Stimulated activated naive CD4-positive, alpha-beta T cell (primary cell): ENCODE data around the gene ASTL.
"Not testable (repeated sequence)": the region's sequence is repeated elsewhere in the genome, so short reads cannot be mapped to it uniquely, and the experiment has no call there.

Experiments used
- DNase-seq, 6 experiments: peaks; one replicate each; lab custom pipeline; 2025; lab: John Stamatoyannopoulos, UW

Gene ASTL

DNA sequence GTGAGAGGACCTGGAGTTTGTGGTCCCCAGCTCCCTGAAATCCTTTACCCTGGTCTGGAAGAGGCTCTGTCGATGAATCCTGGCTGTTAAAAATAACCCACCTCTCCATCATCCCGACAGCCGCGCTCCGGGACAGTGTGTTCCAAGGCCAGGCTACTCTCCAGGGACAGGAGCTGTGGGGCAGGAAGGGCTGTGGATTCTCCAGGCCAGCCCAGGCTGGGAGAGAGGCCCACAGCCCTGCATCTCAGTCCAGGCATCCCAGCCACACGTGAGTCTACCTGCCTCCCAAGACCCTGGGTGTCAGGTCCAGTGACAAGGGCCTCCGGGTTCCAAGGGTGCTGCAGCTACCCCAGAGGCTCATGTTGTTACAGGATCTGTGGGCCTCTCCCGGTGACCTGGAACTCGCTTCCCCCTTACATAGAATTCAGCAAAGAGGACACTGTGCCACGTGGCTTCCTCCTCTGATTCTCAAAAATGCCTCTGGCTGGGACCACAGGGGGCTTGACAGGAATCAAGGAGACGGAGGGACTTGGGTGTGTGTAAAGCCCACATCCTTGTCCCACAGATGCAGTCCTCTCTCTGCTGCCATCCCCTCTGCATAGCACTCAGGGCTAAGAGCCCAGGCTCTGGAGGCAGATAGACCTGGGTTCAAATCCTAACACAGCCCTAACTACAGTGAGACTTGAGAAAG lies 39.3 kb downstream of the ASTL start:
- no peak for DNase-seq

- DNase-seq, result no peak
These were observed 40.1 kb downstream of the ASTL start for GRCh38 chr2:96097951-96098823.

DNA sequence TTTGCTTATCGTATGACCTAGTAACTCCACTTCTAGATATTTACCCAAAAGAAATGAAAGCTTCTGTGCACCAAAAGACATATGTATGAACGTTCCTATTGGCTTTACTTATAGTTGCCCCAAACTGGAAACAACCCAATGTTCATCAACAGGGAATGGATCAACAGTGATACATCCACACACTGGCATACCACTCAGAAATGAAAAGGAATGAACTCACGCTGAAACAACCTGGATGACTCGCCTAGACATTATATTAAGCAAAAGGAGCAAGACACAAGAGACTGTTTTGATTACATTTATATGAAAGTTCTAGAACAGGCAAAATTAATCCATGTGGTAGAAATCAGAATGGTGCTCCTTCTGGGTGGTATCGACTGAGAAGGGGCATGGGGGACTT lies 40.9 kb downstream of the ASTL start:
- DNase-seq, result no peak

DNA sequence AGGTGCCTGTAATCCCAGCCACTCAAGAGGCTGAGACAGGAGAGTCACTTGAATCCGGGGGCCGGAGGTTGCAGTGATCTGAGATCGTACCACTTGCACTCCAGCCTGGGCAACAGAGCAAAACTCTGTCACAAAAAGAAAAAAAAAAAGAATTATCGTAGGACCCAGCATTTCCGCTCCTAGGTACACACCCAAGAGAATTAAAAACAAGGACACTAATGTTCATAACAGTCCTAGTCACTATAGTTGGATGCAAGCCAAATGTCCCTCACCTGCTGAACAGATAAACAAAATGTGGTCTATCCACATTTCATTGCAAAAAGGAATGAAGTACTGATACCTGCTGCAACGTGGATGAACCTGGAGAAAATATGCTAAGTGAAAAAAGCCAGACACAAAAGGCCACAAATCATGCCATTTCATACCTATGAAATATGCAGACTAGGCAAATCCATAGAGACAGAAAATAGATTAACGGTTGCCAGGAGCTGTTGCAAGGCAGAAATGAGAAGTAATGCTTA lies 43.1 kb downstream of the ASTL start:
- DNase-seq, result no peak

- DNase-seq, result no peak
These were observed 44.8 kb downstream of the ASTL start for GRCh38 chr2:96093528-96093927.

GRCh38 chr2:96092951-96093350 lies 45.4 kb downstream of the ASTL start:
- DNase-seq, result no peak

GRCh38 chr2:96092573-96092877 lies 45.8 kb downstream of the ASTL start:
- no peak for DNase-seq

DNA sequence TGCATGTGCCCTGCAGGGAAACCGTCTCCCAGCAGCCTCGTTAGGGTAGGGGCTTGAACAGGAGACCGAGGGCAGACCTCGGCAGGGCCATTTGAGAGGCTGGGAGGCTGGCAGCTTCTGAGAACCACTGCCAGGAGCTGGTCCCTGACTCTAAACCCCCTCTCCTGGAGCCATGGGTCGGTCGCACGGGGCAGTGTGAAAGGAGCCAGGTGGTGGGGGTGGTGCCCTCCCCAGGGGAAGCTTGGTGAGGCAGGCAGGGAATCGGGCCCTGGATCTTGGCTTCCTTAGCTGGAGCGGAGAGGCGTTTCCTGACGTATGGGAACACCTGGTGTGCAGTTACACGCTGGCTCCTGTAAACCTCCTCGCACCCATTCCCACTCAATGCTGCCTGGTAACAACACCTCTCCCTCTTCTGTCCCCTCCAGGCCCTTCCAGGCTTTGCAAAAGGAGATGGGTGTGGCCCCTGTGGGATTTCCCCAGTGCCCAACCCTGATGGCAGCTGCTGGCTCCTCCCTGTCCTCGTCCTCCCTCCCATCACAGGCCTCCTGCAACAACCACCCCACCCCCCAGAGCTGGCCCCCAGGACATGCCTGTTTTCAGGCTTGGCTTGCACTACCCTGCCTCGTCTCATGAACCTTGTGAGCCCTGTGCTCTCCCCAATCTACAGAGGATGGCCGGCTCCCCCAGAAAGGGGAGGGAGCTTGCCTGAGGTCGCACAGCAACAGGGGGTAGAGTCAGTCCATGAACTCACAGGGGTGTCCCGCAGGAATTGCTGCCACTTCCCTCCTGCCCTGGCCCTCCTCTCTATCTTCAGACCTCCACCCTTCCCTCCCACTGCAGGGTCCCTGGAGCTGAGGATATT lies 46.4 kb downstream of the ASTL start:
- no peak for DNase-seq

GRCh38 chr2:96091141-96091710 lies 47.1 kb downstream of the ASTL start:
- DNase-seq, result no peak

DNA sequence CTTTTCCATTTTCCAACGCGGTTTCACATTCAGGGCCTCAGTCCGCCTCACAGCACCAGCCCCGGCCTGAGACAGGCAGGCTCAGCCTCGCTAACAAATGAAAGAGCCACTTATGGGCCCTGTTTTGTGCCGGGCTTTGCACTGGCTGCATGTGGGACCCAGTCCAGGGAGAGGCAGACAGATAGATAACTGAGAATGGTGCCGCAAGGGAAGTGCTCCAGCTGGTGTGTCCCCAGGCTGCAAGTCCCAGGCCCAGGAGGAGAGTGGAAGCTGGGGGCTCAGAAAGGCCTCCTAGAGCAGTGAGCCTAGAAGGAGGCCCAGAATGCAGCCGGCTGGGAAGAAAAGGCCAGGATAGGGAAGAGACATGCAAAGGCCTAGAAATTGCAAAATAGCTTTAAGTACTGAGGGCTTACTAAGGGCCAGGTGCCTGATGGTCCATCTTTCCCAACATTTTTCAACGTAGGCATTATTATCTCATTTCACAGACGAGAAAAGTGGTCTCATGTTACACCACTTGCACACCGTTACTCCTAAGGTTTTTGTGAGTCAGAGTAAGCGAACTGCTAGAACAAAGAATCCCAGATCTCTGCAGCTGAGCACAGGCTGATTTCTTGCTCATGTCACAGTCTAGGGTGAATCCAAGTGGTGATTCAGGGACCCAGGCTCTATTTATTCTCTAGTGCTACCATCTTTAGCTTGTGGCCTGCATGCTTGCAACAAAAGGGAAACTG lies 47.9 kb downstream of the ASTL start:
- DNase-seq, result no peak

DNA sequence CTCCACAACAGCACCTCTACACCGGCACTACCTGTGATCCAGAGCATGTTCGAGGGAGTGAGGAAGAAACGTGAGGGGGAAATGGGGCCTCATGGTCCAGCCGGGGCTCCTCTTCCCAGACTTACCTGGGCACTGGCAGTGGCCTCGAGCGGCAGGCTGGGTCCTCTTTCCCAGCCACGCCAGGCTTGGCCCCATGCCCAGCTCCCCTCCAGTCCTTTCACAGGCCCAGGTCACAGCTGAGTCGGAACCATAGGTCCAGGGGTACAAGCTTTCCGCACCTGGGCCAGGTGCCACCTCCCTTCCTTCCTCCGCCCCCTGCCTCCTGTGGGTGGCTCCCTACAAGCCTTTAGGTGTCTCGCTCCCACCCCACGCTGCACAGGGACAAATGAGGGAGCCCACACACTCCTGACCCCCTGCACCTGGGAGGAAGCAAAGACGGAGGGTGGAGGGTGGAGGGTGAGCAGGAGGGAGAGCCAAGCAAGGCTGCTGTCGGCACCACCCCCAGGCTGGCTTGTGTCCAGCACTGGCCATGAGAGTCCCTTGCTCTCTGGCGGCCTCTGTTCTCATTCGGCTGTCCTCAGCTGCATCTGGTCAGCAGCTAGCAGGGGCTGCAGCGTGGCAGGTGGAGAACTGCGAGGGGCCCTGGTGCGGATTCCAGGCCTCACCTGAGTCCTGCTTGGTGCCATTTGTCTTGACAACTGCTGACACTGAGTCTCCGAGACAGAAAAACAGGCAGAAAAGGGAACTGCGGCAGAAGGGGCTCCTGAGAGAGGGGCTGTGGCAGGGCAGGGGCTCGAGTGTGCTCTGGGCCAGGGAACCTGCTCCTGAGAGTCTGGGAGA lies 48.7 kb downstream of the ASTL start:
- DNase-seq, result no peak

DNA sequence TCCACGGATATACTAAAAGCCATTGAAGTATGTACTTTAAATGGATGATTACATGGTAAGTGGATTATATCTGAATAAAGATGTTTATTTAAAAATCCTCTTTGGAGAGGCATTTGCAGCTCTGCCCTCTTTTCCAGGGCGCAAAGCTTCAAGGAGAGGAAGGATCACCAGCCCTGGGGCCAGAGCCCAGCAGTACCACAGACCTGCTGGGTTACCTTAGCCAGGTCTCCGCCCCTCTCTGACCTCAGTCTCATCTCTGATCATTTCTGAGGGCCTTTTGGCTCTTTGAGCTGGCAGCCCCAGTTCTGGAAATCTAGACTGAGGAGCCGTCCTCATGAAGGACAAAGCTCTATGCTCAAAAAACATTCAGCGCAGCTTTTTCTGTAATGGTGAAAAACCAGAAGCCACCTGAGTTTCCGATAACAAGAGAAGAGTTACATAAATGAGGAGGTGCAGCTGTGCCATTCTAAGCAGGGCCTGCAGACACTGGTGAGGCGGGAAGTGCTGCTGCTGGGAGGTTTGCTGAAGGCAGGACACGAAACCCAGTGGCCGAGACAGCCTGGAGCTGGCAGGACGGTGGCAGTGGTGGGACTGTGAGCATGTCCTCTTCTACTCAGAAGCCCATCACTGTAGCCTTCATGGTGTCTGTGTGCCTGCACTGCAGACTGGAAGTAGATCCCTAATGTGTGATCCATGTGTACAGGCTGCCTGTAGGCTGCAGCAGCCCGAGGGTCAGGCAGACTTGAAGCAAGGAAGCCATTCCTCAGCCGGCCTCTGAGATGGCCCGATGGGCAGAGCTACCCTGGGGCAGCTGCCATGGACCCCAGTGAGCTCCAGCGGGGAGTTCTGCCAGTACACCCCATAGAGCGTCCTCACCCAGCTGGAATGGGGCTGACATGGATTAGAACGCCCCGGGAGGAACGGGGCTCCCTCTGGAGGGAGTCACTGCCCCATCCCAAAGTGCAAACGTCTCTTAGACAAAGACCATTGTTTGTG lies 49.7 kb downstream of the ASTL start:
- DNase-seq, result no peak

DNA sequence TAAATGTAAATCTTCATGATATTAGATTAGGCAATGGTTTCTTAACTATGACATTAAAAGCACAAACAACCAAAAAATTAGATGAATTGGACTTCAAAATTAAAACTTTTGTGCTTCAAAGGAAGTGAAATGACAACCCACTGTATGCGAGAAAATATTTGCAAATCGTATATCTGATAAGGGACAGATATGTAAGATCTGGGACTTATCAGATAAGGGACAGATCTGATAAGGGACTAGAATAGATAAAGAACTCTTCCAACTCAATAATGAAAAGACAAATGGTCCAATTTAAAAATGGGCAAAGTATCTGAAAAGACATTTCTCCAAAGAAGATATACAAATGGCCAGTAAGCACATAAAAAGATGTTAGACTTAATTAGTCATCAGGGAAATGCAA lies 51.2 kb downstream of the ASTL start:
- DNase-seq, result no peak

DNA sequence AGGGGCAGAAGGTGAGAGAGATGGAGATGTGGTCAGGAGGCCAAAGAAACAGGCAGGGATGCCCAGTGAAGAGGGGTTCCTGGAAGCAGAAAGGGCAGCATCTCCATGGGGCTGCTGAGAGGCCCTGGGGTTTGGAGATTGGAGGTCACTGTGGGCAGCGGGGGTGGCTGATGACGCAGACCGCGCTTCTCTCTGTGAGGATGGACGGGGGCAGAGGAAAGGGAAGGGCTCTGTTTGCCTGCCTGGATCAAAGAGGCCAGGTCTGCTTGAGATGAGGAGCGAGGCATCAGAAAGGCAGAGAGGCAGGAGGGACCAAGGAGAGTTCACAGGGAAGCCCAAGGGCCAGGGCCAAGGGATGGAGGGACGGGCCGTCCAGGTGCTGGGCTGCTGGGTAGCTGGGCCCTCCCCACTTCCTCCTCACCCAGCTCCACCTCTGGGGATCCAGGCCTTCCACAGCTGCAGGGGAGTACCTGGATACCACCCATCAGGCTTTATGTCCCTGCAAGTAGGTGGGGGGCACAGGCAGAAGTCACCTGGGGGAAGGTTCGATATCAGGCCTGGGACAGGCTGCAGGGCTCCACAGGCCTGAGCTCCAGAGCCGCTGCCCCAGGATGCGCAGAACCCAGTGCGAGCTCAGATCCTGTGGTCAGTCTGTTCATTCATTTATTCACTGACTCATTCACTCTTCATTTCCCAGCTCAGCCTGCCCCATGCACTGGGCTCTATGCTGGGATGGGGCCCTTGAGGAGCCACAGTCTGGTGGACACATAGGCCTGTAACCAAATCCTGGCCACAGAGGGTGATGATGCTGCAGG lies 52.6 kb downstream of the ASTL start:
- DNase-seq, result no peak

- DNase-seq, result not testable (repeated sequence)
These were observed 53.3 kb downstream of the ASTL start for GRCh38 chr2:96084858-96085518.

DNA sequence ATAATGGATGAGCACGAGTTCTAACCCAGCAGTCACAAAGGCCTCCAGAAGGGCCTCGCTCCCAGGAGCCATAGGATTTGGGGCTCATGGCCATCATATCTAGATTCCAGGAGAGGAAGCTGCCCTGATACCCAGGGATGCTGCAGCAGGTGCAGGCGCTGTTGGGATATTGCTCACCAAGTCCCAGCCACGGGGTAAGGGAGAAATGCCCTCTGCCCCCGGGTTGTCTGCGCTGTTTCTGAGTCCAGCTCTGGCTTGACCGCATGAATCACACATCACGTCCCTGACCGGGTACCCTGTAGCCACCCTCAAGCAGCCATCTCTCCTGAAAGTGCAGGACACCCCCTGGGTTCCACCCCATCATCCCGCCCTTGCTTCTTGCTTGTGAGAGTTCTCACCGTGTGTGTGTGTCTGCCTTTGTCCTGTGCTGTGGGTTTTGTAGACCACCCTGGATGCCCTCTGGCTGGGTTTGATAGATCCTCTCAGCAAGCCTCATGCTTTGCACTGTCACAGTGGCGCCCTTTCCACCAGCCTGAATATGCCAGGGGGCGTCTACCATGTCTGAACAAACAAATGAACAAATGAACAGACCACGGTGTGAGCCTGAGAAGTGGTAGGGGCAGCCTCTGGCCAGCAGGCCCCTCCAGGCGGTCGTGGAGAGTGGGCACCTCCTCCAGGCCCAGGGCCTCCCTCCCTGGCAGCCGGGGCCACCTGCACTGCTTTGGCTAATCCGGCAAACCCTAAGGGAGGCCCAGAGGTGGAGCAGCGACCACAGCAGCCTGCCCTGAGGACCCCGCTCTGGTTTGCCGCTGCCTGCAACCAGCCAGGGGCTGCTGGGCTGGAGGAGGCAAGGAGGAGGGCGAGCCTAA lies 54.1 kb downstream of the ASTL start:
- no peak for DNase-seq
